OCI-LY7 (cell line): ENCODE data around the gene TMEM54. TPM values are rescaled to one million over a fixed set of nuclear protein-coding genes. Genes with fewer than 3 reads are reported as not detected.
A peak's percentile ranks its signal among the peaks of the same experiment; 100 is the strongest.

ENCODE experiments used
- BruUV-seq: library from RNA; stranded (reverse); fragments of 400-500 nt; replicated peaks from 2 replicates; lab custom pipeline; 2021; lab: Mats Ljungman, UMichigan
- CTCF ChIA-PET: fragments of 300-600 bp; sonication (Branson Sonifier 250); formaldehyde crosslinking; loops from one replicate; lab custom pipeline; 2022; ENCODE audit warnings: antibody characterized with exemption; ENCODE audit not compliant: unreplicated experiment; lab: Charles Lee
- POLR2A ChIA-PET: fragments of 300-600 bp; sonication (Branson Sonifier 250); formaldehyde crosslinking; loops from one replicate; lab custom pipeline; 2022; ENCODE audit warnings: antibody characterized with exemption; lab: Charles Lee
- DNase-seq: peaks from one replicate; pipeline ENCODE4 v3.0.0-alpha.2; 2015; ENCODE audit warnings: low spot score
- H2AFZ ChIP-seq: fragments of 200-600 bp; sonication (generic), shearing (Covaris generic); 2 replicates; pipeline ENCODE4 v1.6.1; 2014; ENCODE audit warnings: mild to moderate bottlenecking, antibody characterized with exemption, low read length, moderate library complexity
- H3K27ac ChIP-seq: fragments of 200-600 bp; sonication (generic); 2 replicates; pipeline ENCODE4 v1.5.1; 2014; ENCODE audit warnings: mixed run types, low read depth, mild to moderate bottlenecking, moderate library complexity, low read length, inconsistent platforms; ENCODE audit not compliant: poor library complexity, severe bottlenecking
- H3K36me3 ChIP-seq: fragments of 200-600 bp; sonication (generic); 2 replicates; pipeline ENCODE4 v1.6.1; 2014; ENCODE audit warnings: mild to moderate bottlenecking, antibody characterized with exemption, low read length, moderate library complexity, mixed read lengths; ENCODE audit not compliant: insufficient read depth
- H3K4me1 ChIP-seq: fragments of 200-600 bp; sonication (generic); 2 replicates; pipeline ENCODE4 v1.5.1; 2014; ENCODE audit warnings: mild to moderate bottlenecking, low read length; ENCODE audit not compliant: insufficient read depth, poor library complexity, severe bottlenecking
- H3K4me2 ChIP-seq: fragments of 200-600 bp; sonication (generic); 2 replicates; pipeline ENCODE4 v1.6.1; 2014; ENCODE audit warnings: mild to moderate bottlenecking, low read length
- H3K4me3 ChIP-seq: fragments of 200-600 bp; sonication (generic); 2 replicates; pipeline ENCODE4 v1.5.1; 2014; ENCODE audit warnings: mild to moderate bottlenecking, low read depth, low read length; ENCODE audit not compliant: poor library complexity, severe bottlenecking
- H3K79me2 ChIP-seq: fragments of 200-600 bp; sonication (generic); 2 replicates; pipeline ENCODE4 v1.6.1; 2016; ENCODE audit warnings: low read depth, mild to moderate bottlenecking, low read length, moderate library complexity, mixed read lengths; ENCODE audit not compliant: insufficient read depth
- H3K9me2 ChIP-seq: fragments of 200-600 bp; sonication (generic); 2 replicates; pipeline ENCODE4 v1.6.1; 2016; ENCODE audit warnings: mild to moderate bottlenecking, low read length, mixed read lengths; ENCODE audit not compliant: insufficient read depth
- H3K9me3 ChIP-seq: fragments of 200-600 bp; sonication (generic); 2 replicates; pipeline ENCODE4 v1.6.1; 2014; ENCODE audit warnings: mild to moderate bottlenecking, mixed run types, low read length, mixed read lengths
- H4K20me1 ChIP-seq: fragments of 200-600 bp; sonication (generic); 2 replicates; pipeline ENCODE4 v1.6.1; 2014; ENCODE audit warnings: mild to moderate bottlenecking, antibody characterized with exemption, low read length, moderate library complexity, mixed read lengths; ENCODE audit not compliant: insufficient read depth
- EZH2phosphoT487 ChIP-seq: fragments of 200-600 bp; sonication (generic); IDR thresholded peaks from 2 replicates; pipeline ENCODE4 v1.6.1; 2018; ENCODE audit warnings: low read depth, borderline replicate concordance, mild to moderate bottlenecking, mixed run types, antibody characterized with exemption, low read length, moderate library complexity, mixed read lengths
- intact Hi-C: fragments of 100-400 bp; cut with micrococcal nuclease; formaldehyde crosslinking; loops from one replicate; pipeline ENCODE4 v1.10.0; 2022; ENCODE audit not compliant: unreplicated experiment
- total RNA-seq, 2 experiments: library from RNA; depleted of rRNA in 1 of 2; stranded (reverse); fragments of >200 nt in 1 of 2; shearing (Covaris generic) in 1 of 2; gene quantifications; 2 replicates each; pipeline ENCODE4 v1.2.3, GENCODE V29; 2014 to 2022
- TF ChIP-seq, protein P1 (sequence below): fragments of 200-600 bp; sonication (generic); conservative IDR thresholded peaks from 2 replicates; pipeline ENCODE4 v1.5.1; 2014; ENCODE audit warnings: mild to moderate bottlenecking, antibody characterized with exemption, low read length, moderate library complexity, mixed read lengths

The TMEM54 gene
- total RNA-seq, 2 experiments from 2014 or later: 0.93 to 3.1 TPM

DNA sequence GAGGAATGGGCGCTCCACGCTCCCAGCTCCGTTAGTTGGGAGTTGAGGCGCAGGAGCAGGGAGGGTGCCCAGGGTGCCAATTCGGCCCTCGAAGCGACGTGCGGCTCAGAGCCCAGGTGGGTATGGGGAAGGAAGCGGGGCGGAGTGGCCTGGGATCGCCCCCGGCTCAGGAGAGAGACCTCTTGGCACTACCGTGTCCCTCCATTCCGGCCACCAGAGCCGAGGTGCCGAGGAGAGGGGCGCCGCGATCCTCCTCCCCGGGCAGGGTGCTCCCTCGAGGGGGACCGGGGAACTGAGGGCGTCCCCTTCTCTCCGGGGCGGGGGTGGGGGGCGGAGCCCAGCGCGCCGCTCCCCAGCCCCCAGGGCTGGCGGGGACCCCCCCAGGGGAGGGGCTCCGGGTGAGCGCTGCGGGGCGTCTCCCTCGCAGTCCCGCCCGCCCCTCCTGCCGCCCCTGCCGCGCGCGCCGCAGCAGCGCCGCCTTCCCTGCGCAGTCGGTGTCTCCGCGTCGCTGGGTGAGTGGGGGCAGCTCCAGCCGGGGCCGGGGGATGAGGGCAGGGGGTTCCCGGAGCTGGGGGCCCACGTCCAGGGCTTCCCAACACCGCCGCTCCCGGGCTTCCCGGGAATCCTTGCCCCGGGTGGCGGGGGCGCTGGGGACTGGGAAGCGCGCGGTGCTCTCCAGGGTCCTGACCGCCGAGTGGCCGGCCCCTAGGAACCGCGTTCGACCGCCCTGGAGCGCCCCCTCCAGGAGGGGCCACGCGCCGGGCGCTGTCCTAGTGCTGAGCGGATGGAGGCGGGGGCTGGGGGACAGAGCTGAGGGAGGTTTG is 15.0 kb downstream of the TMEM54 start, which contains the start of gene HPCA:
TSS of gene HPCA (plus strand) at position 488 of the 824 bp plus-strand sequence. CDS start 2,408 bp downstream, outside the sequence.
- Histone ChIP-seq H3K27ac (no peak within 1 kb of the TSS), H3K36me3 (no peaks in the 10 kb centered on the region), H3K4me1 (no peaks in the 10 kb centered on the region), H2AFZ (no peak within 1 kb of the TSS), H4K20me1 (no peaks in the 10 kb centered on the region), H3K9me2 (no peaks in the 10 kb centered on the region), H3K4me3 (no peak within 1 kb of the TSS), H3K79me2 (no peaks in the 10 kb centered on the region), H3K9me3 (no peaks in the 10 kb centered on the region), H3K4me2 (no peak within 1 kb of the TSS)
- BruUV-seq: no TSS peak
- intact Hi-C loops: no loop called here
- no peak for DNase-seq
- POLR2A ChIA-PET: interaction anchor here (0.5 kb wide), 1 partner anchor 113 kb away, joined by 3 read pairs; no protein-coding TSS in a partner anchor
- CTCF ChIA-PET: no interaction called here
- TF ChIP-seq, protein P1, sequence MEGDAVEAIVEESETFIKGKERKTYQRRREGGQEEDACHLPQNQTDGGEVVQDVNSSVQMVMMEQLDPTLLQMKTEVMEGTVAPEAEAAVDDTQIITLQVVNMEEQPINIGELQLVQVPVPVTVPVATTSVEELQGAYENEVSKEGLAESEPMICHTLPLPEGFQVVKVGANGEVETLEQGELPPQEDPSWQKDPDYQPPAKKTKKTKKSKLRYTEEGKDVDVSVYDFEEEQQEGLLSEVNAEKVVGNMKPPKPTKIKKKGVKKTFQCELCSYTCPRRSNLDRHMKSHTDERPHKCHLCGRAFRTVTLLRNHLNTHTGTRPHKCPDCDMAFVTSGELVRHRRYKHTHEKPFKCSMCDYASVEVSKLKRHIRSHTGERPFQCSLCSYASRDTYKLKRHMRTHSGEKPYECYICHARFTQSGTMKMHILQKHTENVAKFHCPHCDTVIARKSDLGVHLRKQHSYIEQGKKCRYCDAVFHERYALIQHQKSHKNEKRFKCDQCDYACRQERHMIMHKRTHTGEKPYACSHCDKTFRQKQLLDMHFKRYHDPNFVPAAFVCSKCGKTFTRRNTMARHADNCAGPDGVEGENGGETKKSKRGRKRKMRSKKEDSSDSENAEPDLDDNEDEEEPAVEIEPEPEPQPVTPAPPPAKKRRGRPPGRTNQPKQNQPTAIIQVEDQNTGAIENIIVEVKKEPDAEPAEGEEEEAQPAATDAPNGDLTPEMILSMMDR: peak; percentile 44; the same call in 1 of the 2 replicates
- no peak for TF ChIP-seq EZH2phosphoT487

DNA sequence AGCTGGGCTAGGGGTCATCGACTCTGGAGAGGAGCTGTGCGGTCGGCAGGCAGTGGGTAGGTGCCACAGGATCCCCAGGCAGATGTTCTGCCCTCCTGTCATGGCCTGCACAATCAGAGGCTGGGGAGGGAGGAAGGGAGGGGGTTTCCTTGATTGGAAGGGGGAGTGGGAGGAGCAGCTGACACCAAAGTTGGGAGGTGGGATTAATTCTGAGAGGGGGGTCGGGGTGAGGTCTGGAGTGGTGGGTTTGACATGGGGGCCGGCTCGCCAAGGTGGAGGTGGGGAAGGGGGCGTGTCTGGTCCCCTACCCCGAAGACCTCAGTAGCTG is 15.5 kb downstream of the TMEM54 start:
- no peak overlapping the region for H2AFZ ChIP-seq
- H3K9me2 ChIP-seq: no peaks in the 10 kb centered on the region
- H3K36me3 ChIP-seq: no peaks in the 10 kb centered on the region
- no peak overlapping the region for H3K4me3 ChIP-seq
- ChIA-PET CTCF (no interaction called here), POLR2A (interaction anchor here (0.7 kb wide), 1 partner anchor 29 kb away, joined by 3 read pairs; no protein-coding TSS in a partner anchor)
- no TSS peak for BruUV-seq
- H4K20me1 ChIP-seq: no peaks in the 10 kb centered on the region
- no peak overlapping the region for H3K4me2 ChIP-seq
- DNase-seq: no peak
- H3K27ac ChIP-seq: no peak overlapping the region
- TF ChIP-seq, protein P1: no peak
- TF ChIP-seq EZH2phosphoT487: no peak
- intact Hi-C loops: no loop called here
- no peaks in the 10 kb centered on the region for H3K79me2 ChIP-seq
- no peaks in the 10 kb centered on the region for H3K4me1 ChIP-seq
- H3K9me3 ChIP-seq: no peaks in the 10 kb centered on the region

DNA sequence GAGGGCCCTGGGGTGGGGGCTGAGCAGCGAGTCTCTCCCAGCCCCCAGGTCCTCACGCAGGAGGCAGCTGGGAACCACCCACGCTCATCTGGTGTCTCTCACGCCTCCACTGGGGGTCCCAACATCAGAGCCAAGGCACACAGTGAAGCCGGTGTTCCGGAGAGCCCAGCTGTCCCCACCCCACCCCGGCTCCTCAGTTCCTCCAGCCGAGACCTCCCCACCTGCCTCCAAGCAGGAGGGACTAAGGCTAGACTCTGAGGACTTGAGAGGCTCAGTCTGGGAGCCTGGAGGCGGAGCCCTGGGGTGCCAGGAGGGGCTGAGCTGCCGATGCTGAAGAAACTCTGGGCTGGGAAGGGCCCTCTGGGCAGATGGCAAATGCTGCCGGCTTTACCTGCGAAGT is 16.5 kb downstream of the TMEM54 start:
- intact Hi-C loops: no loop called here
- POLR2A ChIA-PET: no interaction called here
- no peak for TF ChIP-seq EZH2phosphoT487
- TF ChIP-seq, protein P1: no peak
- H3K36me3 ChIP-seq: no peaks in the 10 kb centered on the region
- CTCF ChIA-PET: no interaction called here
- H3K4me2 ChIP-seq: no peak overlapping the region
- no peaks in the 10 kb centered on the region for H3K4me1 ChIP-seq
- no peak overlapping the region for H2AFZ ChIP-seq
- no TSS peak for BruUV-seq
- no peak overlapping the region for H3K27ac ChIP-seq
- no peaks in the 10 kb centered on the region for H4K20me1 ChIP-seq
- no peaks in the 10 kb centered on the region for H3K9me3 ChIP-seq
- no peaks in the 10 kb centered on the region for H3K79me2 ChIP-seq
- DNase-seq: no peak
- no peak overlapping the region for H3K4me3 ChIP-seq
- no peaks in the 10 kb centered on the region for H3K9me2 ChIP-seq
